Fibroblast of lung (primary cell): ENCODE measurements around the gene RTL10.

Source experiments
- CTCF ChIP-seq, 2 donors: IDR thresholded peaks in 1 of 2; conservative IDR thresholded peaks in 1 of 2; 1 replicate in 1 of 2; 2 replicates in 1 of 2; pipeline ENCODE4 v1.5.1; 2011 to 2012; ENCODE audit warnings: low read length in 2 of 2, control low read depth in 1 of 2, inconsistent platforms in 1 of 2, low read depth in 1 of 2, mild to moderate bottlenecking in 1 of 2
- EZH2 ChIP-seq: IDR thresholded peaks from 2 replicates; pipeline ENCODE4 v1.5.1; 2012; ENCODE audit warnings: low read length, control low read depth, mild to moderate bottlenecking; ENCODE audit errors: missing control alignments

- TF ChIP-seq CTCF (conservative IDR thresholded peaks at IDR 0.05 in 1 of 2, IDR thresholded peaks at IDR 0.05 in 1 of 2; ENCODE audit: low read depth in 1 of 2, low read length in 2 of 2): no peak
- no peak for TF ChIP-seq EZH2
Observed at GRCh38 chr22:19805821-19806212, 48.9 kb downstream of the RTL10 start.
